GM13976 (cell line): ENCODE results near the gene RBKS.

Source experiments
- DNase-seq: peaks from one replicate; pipeline ENCODE4 v3.0.0; 2012; ENCODE audit warnings: low spot score
- CTCF ChIP-seq: IDR thresholded peaks from 2 replicates; pipeline ENCODE4 v1.5.1; 2012; ENCODE audit warnings: borderline replicate concordance, mild to moderate bottlenecking; ENCODE audit not compliant: insufficient read depth; ENCODE audit errors: extremely low read depth, missing control alignments, control extremely low read depth
- in situ Hi-C: fragments of 300-500 bp; cut with MboI; formaldehyde crosslinking; loops from one replicate; pipeline ENCODE4 v1.12.0; 2022; ENCODE audit warnings: low sequenced_read_pairs, mixed read lengths, inconsistent platforms; ENCODE audit not compliant: unreplicated experiment

Gene RBKS

GRCh38 chr2:27915191-27915590 is 25.0 kb upstream of the RBKS start:
- TF ChIP-seq CTCF = no peak
- in situ Hi-C loops = no loop called here

GRCh38 chr2:27914805-27915175 is 24.6 kb upstream of the RBKS start:
- no peak for DNase-seq
- in situ Hi-C loops = no loop called here
- no peak for TF ChIP-seq CTCF

More at GRCh38 chr2:27915191-27915590, 25.0 kb upstream of the RBKS start:
- DNase-seq = no peak

DNA sequence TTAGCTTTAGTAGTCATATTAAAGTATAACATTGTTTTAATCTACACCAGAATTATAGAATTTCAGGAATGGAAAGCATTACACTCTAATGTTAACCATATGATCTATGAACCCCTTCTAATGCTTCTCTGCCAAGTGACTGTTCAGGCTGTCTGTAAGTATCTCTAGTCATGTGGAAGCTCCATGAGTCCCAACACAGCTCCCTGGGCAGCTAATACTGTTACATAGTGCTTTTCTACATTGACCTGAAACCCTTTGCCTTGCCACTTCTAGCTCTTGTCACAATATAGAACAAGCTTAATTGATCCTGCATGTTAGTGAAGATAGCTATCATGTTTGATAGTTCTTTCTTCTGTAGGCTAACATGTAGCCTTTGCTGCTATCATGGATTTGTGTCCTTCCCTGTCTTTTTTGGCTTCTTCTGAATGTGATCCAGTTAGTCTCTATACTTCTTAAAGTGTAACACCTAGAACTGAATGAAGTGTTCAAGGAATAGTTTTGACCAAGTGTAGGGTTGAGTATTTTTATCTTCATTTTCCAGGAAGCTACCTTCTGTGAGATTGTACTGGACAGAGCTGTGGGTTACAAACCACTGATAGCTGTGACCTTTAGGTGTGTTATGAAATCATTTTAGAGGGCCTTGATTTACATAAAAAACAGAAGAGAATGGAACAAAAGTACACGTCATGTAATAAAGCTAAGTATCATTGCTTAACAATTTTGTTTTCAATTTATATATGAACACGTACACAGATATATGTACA is 24.0 kb upstream of the RBKS start:
- in situ Hi-C loops = no loop called here

GRCh38 chr2:27912512-27912911 is 22.3 kb upstream of the RBKS start:
- no peak for TF ChIP-seq CTCF
- in situ Hi-C loops = no loop called here
- no peak for DNase-seq

More for the DNA sequence above, 24.0 kb upstream of the RBKS start:
- TF ChIP-seq CTCF = no peak
- no peak for DNase-seq

DNA sequence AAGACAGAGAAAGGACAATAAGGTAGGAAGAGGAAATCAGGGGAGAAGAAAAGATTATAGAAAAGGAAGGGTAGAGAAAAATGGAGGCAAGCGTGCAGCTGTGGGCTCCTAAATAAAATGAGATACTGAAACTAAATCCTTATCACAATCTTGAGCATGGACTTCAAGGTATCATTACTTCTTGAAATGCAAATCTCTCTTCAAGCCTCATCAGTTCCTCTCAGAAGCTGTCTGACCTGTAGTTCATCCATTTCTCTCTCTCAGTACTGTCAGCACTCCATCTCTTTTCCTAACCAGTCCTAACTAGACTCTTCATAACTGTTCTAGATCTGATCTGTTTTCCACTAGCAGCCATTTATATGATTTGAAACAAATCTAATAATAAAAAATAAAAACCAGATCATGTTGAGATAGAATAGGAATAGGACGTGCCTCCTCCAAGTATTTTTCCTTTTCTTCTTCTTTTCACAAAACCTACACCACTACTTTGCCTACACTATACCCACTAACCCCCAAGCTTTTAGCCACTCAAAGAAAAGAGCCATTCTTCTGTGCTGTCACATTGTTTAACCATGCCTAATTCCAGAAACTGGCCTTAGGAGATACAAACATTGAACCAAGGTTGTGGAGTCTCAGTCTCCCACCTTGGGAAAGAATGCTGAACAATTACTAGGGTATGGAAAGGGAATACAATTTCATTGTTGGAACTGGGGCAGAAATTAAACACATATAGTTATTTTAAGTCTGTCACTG is 21.4 kb upstream of the RBKS start:
- DNase-seq = no peak
- TF ChIP-seq CTCF = no peak
- in situ Hi-C loops = no loop called here

- TF ChIP-seq CTCF = no peak
- in situ Hi-C loops = no loop called here
- DNase-seq = no peak
Measured at GRCh38 chr2:27909901-27910300, 19.7 kb upstream of the RBKS start.

- TF ChIP-seq CTCF = no peak
- in situ Hi-C loops = no loop called here
- DNase-seq = no peak
Measured at GRCh38 chr2:27907547-27907946, 17.4 kb upstream of the RBKS start.
